Glutamatergic neuron (in vitro differentiated cells): ENCODE results near the gene OSTM1. TPM values are rescaled to one million over a fixed set of nuclear protein-coding genes. Genes with fewer than 3 reads are reported as not detected.
"Not testable (repeated sequence)": the region's sequence is repeated elsewhere in the genome, so short reads cannot be mapped to it uniquely, and the experiment has no call there.

Experiments
- DNase-seq: peaks from one replicate; pipeline ENCODE4 v3.0.0; 2022
- H3K27ac Mint-ChIP-seq: one replicate; pipeline ENCODE4 v1.8.0; 2020; ENCODE audit warnings: mild to moderate bottlenecking, mixed read lengths, inconsistent platforms; ENCODE audit not compliant: unreplicated experiment
- H3K27me3 Mint-ChIP-seq: one replicate; pipeline ENCODE4 v1.8.0; 2020; ENCODE audit warnings: mild to moderate bottlenecking, moderate library complexity, mixed read lengths, inconsistent platforms; ENCODE audit not compliant: unreplicated experiment
- H3K36me3 Mint-ChIP-seq: one replicate; pipeline ENCODE4 v1.8.0; 2020; ENCODE audit warnings: mild to moderate bottlenecking, mixed read lengths, inconsistent platforms; ENCODE audit not compliant: unreplicated experiment
- H3K4me1 Mint-ChIP-seq: one replicate; pipeline ENCODE4 v1.8.0; 2020; ENCODE audit warnings: mild to moderate bottlenecking, low read depth, mixed read lengths, inconsistent platforms; ENCODE audit not compliant: unreplicated experiment
- H3K4me3 Mint-ChIP-seq: one replicate; pipeline ENCODE4 v1.8.0; 2020; ENCODE audit warnings: mild to moderate bottlenecking, mixed read lengths, inconsistent platforms; ENCODE audit not compliant: unreplicated experiment
- H3K9me3 Mint-ChIP-seq: one replicate; pipeline ENCODE4 v1.8.0; 2020; ENCODE audit warnings: mild to moderate bottlenecking, moderate library complexity, mixed read lengths, inconsistent platforms; ENCODE audit not compliant: unreplicated experiment
- total RNA-seq: library from RNA; stranded (reverse); fragmentation: NEBNext Ultra II Directional; extraction: Animal tissue kit (Norgen Biotek cat#: 25700); gene quantifications from one replicate; pipeline ENCODE4 v1.2.1, GENCODE V29; 2021; ENCODE audit not compliant: unreplicated experiment
- TF ChIP-seq, protein P1 (sequence below): fragments of 200-600 bp; sonication (generic); IDR thresholded peaks from one replicate; pipeline ENCODE4 v1.5.0; 2021; ENCODE audit not compliant: partially characterized antibody, unreplicated experiment

The OSTM1 gene
- total RNA-seq, 1 donor from 2014 or later: 47.7 TPM

DNA sequence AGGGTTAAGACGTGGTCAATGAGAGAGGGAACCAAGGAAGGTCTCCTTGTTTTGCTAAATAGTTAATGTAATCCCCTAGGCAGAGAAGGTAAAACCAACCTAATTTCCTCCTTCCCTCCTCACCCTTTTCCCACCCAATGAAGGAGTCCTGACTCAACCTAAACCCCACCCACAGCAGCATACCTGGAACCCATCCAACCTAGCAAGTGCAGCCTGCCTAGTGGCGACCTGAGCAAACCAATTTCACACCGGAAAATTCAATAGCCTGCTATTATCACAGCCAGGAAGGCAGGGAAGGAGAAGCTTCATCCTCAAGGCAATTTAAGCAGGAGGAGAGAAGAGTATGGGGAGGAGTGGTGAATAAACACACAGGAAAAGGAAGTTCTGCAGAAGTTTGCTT is 46.9 kb downstream of the OSTM1 start:
- peaks cover 2% of the 10 kb centered on the region for H3K9me3 Mint-ChIP-seq
- no peaks in the 10 kb centered on the region for H3K36me3 Mint-ChIP-seq
- H3K4me1 Mint-ChIP-seq: peaks cover 11% of the 10 kb centered on the region
- H3K4me3 Mint-ChIP-seq: no peak overlapping the region
- DNase-seq: no peak
- H3K27ac Mint-ChIP-seq: no peak overlapping the region
- peaks cover 6% of the 10 kb centered on the region for H3K27me3 Mint-ChIP-seq
- TF ChIP-seq, protein P1, sequence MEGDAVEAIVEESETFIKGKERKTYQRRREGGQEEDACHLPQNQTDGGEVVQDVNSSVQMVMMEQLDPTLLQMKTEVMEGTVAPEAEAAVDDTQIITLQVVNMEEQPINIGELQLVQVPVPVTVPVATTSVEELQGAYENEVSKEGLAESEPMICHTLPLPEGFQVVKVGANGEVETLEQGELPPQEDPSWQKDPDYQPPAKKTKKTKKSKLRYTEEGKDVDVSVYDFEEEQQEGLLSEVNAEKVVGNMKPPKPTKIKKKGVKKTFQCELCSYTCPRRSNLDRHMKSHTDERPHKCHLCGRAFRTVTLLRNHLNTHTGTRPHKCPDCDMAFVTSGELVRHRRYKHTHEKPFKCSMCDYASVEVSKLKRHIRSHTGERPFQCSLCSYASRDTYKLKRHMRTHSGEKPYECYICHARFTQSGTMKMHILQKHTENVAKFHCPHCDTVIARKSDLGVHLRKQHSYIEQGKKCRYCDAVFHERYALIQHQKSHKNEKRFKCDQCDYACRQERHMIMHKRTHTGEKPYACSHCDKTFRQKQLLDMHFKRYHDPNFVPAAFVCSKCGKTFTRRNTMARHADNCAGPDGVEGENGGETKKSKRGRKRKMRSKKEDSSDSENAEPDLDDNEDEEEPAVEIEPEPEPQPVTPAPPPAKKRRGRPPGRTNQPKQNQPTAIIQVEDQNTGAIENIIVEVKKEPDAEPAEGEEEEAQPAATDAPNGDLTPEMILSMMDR: no peak

DNA sequence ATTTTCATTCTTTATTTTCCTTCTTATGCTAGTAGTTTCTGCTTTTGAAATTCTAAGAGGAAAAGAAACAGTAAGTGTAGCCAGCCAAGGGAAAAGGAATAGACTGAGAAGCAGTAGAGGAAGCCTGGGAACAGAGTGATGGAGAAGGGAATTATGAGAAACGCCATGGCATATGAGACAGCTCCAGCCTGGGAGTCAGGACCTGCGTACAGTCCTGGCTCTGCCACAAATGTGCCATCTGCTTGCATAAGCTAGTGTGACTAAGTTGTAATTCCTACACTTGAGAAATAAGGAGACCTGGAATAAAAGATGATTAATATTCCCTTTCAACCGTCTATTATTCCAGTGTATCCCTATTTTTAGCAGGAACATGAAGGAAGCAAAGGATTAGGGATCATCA is 47.5 kb downstream of the OSTM1 start:
- no peaks in the 10 kb centered on the region for H3K36me3 Mint-ChIP-seq
- H3K4me1 Mint-ChIP-seq: peaks cover 11% of the 10 kb centered on the region
- H3K4me3 Mint-ChIP-seq: no peak overlapping the region
- no peak overlapping the region for H3K27ac Mint-ChIP-seq
- peaks cover 2% of the 10 kb centered on the region for H3K9me3 Mint-ChIP-seq
- TF ChIP-seq, protein P1: no peak
- H3K27me3 Mint-ChIP-seq: peaks cover 6% of the 10 kb centered on the region
- DNase-seq: no peak

DNA sequence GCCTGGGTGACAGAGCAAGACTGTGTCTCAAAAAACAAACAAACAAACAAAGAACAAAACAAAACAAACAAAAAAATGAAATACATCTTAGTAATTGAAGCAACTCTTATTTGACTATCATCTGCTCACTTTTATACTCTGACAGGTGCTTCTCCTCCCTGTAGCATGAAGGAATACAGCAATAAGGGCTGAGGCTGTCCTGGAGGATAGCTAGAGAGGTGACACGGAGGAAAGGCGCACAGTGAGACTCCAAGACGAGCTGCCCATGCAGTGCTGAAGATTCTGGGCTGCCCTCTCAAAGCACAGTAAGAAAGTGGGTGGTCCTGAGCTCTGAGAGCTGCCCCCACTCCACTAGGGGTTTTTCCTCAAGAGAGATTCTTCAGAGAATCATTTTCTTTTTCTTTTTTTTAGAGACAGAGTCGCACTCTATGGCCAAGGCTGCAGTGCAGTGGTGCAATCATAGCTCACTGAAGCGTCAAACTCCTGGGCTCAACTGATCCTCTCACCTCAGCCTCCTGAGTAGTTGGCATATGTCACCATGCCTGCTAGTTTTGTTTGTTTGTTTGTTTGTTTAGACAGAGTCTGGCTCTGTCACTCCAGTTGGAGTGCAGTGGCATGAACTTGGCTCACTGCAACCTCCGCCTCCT is 50.0 kb downstream of the OSTM1 start:
- TF ChIP-seq, protein P1: no peak
- peaks cover 10% of the 10 kb centered on the region for H3K4me1 Mint-ChIP-seq
- peaks cover 6% of the 10 kb centered on the region for H3K27me3 Mint-ChIP-seq
- no peaks in the 10 kb centered on the region for H3K36me3 Mint-ChIP-seq
- DNase-seq: no peak
- H3K4me3 Mint-ChIP-seq: no peak overlapping the region
- H3K9me3 Mint-ChIP-seq: peaks cover 2% of the 10 kb centered on the region
- no peak overlapping the region for H3K27ac Mint-ChIP-seq

DNA sequence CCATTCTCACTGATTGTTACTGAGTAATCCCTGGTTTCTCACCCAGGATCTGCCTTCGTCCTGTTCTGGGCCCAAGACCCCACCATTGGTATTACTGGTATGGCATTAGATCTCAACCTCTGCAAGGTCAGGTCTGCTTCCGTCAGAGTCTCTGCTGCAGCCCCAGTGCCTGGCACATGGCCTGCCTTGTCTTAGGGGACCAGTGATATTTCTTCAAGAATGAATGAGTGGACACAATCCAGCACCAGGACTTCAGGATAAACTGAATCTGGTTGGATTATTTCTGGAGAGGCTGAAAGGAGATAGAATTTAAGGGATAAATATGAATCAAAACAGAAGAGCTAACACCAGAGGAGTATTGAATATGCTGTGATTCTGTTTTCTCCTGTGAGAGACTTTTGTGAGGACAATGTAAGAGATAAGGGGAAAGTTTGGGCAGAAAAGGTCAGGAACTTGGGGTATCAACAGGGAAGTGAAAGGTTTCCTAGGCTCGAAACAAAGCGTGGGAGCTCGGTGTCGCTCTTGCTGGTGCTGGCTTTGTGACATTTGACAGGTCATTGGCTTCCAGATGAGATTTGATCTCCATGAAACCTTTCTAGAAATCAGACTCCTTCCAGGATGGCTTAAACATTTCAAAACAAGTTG is 53.9 kb downstream of the OSTM1 start:
- Mint-ChIP-seq H3K27me3 (peaks cover 2% of the 10 kb centered on the region), H3K36me3 (peaks cover 16% of the 10 kb centered on the region), H3K4me3 (no peak overlapping the region), H3K27ac (no peak overlapping the region), H3K4me1 (no peaks in the 10 kb centered on the region), H3K9me3 (peaks cover 9% of the 10 kb centered on the region)
- TF ChIP-seq, protein P1: no peak
- no peak for DNase-seq

DNA sequence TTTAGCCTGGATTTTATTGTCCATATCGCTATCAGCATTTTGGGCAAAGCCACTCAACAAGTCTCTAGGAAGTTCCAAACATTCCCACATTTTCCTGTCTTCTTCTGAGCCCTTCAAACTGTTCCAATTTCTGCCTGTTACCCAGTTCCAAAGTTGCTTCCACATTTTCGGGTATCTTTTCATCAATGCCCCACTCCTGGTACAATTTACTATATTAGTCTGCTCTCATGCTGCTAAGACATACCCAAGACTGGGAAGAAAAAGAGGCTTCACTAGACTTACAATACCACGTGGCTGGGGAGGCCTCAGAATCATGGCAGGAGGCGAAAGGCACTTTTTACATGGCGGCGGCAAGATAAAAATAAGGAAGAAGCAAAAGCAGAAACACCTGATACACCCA is 58.3 kb downstream of the OSTM1 start:
- H3K9me3 Mint-ChIP-seq, DNase-seq, H3K27ac Mint-ChIP-seq, H3K4me3 Mint-ChIP-seq, H3K4me1 Mint-ChIP-seq, H3K27me3 Mint-ChIP-seq: not testable (repeated sequence)
- H3K36me3 Mint-ChIP-seq: peaks cover 34% of the 10 kb centered on the region
